RWPE1 (cell line): Measurements from ENCODE around the gene FNDC10.

ENCODE experiments used
- CTCF ChIA-PET: fragments of 350-600 bp; sonication (Branson Sonifier 250); formaldehyde crosslinking; extraction: SDS; loops from one replicate; lab custom pipeline; 2021; lab: Yijun Ruan, JAX
- POLR2A ChIA-PET: fragments of 400-600 bp; formaldehyde crosslinking; extraction: SDS; loops from one replicate; lab custom pipeline; 2020; ENCODE audit warnings: antibody characterized with exemption; ENCODE audit not compliant: low non-redundant PET; lab: Yijun Ruan, JAX
- DNase-seq: peaks from one replicate; pipeline ENCODE4 v3.0.0; 2012; ENCODE audit warnings: low spot score
- H3K27ac ChIP-seq: fragments of 450-650 bp; 2 replicates; pipeline ENCODE4 v1.5.1; 2017
- CTCF ChIP-seq: fragments of 450-650 bp; conservative IDR thresholded peaks from 2 replicates; pipeline ENCODE4 v1.5.1; 2017; ENCODE audit warnings: low read depth, mild to moderate bottlenecking

The FNDC10 gene

GRCh38 chr1:1631782-1632420 is 32.0 kb upstream of the FNDC10 start, which contains the start of gene MMP23B:
MMP23B (plus strand) TSS chr1:1632173; CDS start chr1:1632219, 46 bp downstream.
- no peak for TF ChIP-seq CTCF
- ChIA-PET CTCF (no interaction called here), POLR2A (no interaction called here)
- no peak within 1 kb of the TSS for H3K27ac ChIP-seq
- no peak for DNase-seq

- H3K27ac ChIP-seq: peak overlapping the region; percentile 45; the same call in 1 of the 2 replicates
- TF ChIP-seq CTCF: no peak
- DNase-seq: no peak
- ChIA-PET POLR2A (no interaction called here), CTCF (no interaction called here)
These were observed 31.2 kb upstream of the FNDC10 start for GRCh38 chr1:1630965-1631781.

- peak overlapping the region; percentile 45; the same call in 1 of the 2 replicates for H3K27ac ChIP-seq
- CTCF ChIA-PET: no interaction called here
- TF ChIP-seq CTCF: no peak
- POLR2A ChIA-PET: no interaction called here
- peak; percentile 80 for DNase-seq
These were observed 30.4 kb upstream of the FNDC10 start for GRCh38 chr1:1630191-1630964.

GRCh38 chr1:1629430-1630190 is 29.7 kb upstream of the FNDC10 start:
- ChIA-PET CTCF (no interaction called here), POLR2A (no interaction called here)
- TF ChIP-seq CTCF: no peak
- H3K27ac ChIP-seq: no peak overlapping the region
- DNase-seq: no peak

- DNase-seq: no peak
- POLR2A ChIA-PET: no interaction called here
- TF ChIP-seq CTCF: no peak
These were observed 29.0 kb upstream of the FNDC10 start for GRCh38 chr1:1628754-1629429.

More at GRCh38 chr1:1628754-1629429, 29.0 kb upstream of the FNDC10 start:
- CTCF ChIA-PET: interaction anchor here (0.6 kb wide), 1 partner anchor 427 kb away, joined by 3 read pairs; no protein-coding TSS in a partner anchor
- peak overlapping the region; percentile 73 for H3K27ac ChIP-seq
